ENCODE results near the gene TMEM94. TPM values are rescaled to one million over a fixed set of nuclear protein-coding genes. Genes with fewer than 3 reads are reported as not detected.
"Not testable (repeated sequence)": the region's sequence is repeated elsewhere in the genome, so short reads cannot be mapped to it uniquely, and the experiment has no call there.

Gene TMEM94
- total RNA-seq, 1 experiment from 2014 or later = 10.7 TPM

DNA sequence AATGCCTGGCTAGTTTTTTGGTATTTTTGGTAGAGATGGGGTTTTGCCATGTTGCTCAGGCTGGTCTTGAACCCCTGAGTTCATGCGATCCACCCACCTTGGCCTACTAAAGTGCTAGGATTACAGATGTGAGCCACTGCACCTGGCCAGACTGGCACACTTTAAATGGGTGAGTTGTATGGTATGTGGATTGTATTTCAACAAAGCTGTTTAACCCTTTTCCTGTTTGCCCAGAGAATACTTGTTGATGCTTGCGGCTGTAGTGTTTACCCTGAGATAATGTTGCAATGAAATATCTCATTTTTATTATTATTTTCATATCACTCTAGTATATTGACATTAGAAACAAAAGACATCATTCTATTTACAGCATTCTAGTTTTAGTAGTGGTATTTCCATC, 17.1 kb upstream of the TMEM94 start:
- Histone ChIP-seq H3K36me3 (no peaks in the 10 kb centered on the region), H3K27me3 (no peaks in the 10 kb centered on the region; the same call in 1 of the 2 replicates), H3K9me3 (no peaks in the 10 kb centered on the region), H3K4me3 (no peak overlapping the region)
- DNase-seq = no peak

DNA sequence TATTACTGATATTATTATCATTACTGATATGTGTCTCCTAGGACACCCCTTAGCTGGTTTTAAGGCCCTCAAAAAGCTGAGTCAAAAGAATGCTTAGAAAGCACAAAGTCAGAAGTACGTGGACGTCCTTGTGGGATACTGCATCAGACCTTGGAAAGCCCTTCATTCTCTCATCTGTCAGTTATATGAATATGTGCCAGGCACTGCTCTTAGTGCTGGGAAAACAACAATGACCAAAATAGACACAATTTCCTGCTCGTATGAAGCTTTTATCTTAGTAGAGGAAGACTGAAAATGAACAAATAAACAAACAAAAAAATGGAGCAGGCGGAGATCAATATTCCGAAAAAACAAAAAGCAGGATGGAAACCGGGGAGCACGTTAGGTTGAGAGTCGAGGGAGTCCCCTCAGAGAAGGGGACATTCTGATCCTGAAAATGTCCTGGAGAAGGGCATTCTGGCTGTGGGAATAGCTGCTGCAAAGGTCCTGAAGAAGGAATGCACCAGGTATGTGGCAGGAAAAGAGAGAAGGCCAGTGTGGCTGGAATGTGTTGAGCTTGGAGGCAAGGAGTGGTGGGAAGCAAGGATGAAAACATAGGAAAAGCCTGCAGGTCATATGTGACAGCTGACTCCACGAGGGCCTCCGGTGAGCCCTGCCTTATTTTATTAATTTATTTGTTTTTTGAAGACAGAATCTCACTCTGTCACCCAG, 15.5 kb upstream of the TMEM94 start:
- no peaks in the 10 kb centered on the region for H3K9me3 ChIP-seq
- no peaks in the 10 kb centered on the region for H3K36me3 ChIP-seq
- no peak for DNase-seq
- no peak overlapping the region for H3K4me3 ChIP-seq
- H3K27me3 ChIP-seq = no peaks in the 10 kb centered on the region; the same call in 1 of the 2 replicates

DNA sequence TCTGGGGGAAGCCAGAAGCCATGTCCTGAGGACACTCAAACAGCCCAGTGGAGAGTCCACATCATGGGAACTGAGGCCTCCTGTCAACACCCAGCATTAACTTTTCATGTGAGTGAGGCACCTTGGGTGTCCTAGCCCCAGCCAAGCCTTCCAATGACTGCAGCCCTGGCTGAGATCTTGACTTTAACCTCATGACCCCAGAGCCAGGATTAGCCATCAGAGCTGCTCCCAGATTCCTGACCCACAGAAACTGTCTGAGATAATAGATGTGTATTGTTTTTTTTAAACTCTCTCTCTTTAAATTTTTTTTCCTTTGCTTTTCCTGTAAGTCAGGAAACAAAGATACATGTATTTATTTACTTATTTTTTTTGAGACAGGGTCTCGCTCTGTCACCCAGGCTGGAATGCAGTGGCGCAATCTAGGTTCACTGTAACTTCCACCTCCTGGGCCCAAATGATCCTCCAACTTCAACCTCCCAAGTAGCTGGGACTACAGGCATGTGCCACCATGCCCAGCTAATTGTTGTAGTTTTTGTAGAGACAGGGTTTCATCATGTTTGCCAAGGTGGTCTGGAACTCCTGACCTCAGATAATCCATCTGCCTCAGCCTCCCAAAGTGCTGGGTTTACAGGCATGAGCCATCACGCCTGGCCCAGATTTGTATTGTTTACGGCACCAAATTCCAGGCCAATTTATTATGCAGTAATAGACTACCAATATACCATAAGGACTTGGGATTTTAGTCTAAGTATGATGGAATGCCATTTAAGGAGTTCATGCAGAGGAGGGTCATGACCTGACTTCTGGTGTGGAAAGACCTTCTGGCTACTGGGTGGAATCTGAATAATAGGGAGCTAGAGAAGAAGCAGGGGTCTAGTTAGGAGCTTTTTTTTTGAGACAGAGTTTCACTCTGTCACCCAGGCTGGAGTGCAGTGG, 14.0 kb upstream of the TMEM94 start:
- Histone ChIP-seq H3K27me3 (no peaks in the 10 kb centered on the region; the same call in 1 of the 2 replicates), H3K4me3 (no peak overlapping the region), H3K36me3 (no peaks in the 10 kb centered on the region), H3K9me3 (no peaks in the 10 kb centered on the region)
- DNase-seq = peak; percentile 83

DNA sequence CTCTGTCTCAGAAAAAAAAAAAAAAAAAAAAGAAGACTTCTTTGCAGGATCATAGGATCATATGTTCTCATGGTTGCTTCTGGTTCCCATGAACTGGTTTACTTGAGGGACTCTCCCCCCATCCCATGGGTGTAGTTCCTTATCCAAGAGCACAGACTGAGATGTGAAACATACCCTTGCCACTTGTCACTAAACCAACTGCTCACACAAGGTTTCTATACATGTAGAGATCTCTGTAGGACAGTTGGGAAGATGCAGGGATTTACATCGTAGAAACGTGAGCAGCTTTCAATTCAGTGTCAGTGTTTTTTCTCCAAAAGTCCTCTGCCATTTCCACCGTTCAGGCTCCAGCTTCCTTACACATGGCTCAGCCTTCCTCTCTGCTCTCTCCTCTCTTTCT, 11.1 kb upstream of the TMEM94 start:
- no peak for DNase-seq
- Histone ChIP-seq H3K27me3 (no peaks in the 10 kb centered on the region; the same call in 1 of the 2 replicates), H3K9me3 (no peaks in the 10 kb centered on the region), H3K36me3 (no peaks in the 10 kb centered on the region), H3K4me3 (no peak overlapping the region)

DNA sequence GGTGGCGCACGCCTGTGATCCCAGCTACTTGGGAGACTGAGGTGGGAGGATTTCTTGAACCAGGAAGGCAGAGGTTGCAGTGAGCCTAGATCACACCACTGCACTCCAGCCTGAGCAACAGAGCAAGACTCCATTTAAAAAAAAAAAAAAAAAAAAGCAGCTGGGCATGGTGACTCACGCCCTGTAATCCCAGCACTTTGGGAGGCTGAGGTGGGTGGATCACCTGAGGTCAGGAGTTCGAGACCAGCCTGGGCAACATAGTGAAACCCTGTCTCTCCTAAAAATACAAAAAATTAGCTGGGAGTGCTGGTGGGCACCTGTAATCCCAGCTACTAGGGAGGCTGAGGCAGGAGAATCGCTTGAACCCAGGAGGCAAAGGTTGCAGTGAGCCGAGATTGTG, 10.5 kb upstream of the TMEM94 start:
- not testable (repeated sequence) for H3K9me3 ChIP-seq, H3K27me3 ChIP-seq, H3K36me3 ChIP-seq, H3K4me3 ChIP-seq, DNase-seq

DNA sequence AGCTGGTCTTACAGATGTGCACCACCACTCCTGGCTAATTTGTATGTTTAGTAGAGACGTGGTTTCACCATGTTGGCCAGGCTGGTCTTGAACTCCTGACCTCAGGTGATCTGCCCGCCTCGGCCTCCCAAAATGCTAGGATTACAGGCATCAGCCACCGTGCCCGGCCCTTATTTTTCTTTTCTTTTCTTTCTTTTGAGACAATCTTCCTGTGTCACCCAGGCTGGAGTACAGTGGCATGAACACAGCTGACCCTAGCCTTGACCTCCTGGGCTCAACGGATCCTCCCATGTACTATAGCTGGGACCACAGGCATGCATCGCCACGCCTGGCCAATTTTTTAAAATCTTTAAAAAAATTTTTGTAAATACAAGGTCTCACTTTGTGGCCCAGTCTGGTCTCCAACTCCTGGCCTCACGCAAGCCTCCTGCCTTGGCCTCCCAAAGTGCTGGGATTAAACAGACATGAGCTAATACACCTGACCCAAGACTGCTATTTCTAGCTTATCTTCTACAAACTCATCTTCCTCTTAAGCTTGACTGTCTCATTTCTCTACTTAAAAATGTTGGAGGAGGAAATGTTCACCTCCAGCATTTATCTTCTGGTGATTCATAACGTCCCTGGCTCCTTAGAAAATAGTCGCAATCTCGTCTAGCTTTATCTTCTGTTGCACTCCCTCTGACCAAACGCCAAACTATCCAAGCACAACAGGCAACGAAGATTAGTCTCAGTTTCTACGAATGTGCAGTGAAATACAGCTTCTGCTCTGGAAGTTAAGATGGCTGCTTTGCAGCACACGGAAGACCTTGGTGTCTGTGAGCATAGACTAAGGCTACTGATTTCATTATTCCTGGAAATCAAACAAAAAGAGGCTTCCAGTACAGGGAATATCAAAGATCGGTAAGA, 8.2 kb upstream of the TMEM94 start:
- H3K9me3 ChIP-seq = no peaks in the 10 kb centered on the region
- H3K4me3 ChIP-seq = no peak overlapping the region
- no peaks in the 10 kb centered on the region for H3K27me3 ChIP-seq
- no peaks in the 10 kb centered on the region for H3K36me3 ChIP-seq
- no peak for DNase-seq

DNA sequence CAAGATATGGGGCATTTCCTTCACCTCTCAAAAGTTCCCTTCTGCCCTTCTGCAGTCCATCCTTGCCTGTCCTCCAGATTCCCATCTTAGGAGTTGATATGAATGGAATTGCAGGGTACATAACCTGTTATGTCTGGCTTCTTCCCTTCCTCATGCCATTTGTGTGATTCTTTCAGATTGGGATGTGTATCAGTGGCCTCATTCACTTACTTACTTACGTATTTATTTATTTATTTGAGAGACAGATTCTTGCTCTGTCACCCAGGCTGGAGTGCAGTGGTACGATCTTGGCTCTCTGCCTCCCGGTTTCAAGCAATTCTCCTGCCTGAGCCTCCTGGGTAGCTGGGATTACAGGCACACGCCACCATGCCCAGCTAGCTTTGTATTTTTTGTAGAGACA, 6.2 kb upstream of the TMEM94 start:
- Histone ChIP-seq H3K36me3 (no peaks in the 10 kb centered on the region), H3K27me3 (no peaks in the 10 kb centered on the region), H3K9me3 (no peaks in the 10 kb centered on the region), H3K4me3 (no peak overlapping the region)
- no peak for DNase-seq

DNA sequence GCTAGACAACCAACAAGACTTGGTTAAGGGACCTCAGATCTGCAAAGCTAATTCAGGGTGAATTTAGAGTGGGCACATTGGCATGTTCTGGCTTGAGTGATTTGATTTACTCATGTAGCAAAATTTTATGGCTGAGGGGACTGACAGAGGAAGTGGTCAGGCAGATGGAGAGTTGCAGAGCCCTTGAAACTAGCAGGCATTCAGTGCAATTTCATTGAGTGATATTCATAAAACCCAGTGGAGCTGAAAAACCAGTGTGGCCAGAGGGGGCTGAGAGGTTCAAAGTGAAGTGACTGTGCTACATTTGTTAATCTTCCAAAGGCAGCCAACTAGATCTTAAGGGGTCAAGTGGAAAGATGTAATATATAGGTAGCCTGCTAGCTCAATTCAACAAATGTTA, 2.2 kb upstream of the TMEM94 start:
- Histone ChIP-seq H3K9me3 (no peaks in the 10 kb centered on the region), H3K4me3 (no peak overlapping the region), H3K27me3 (no peaks in the 10 kb centered on the region), H3K36me3 (no peaks in the 10 kb centered on the region)
- no peak for DNase-seq

DNA sequence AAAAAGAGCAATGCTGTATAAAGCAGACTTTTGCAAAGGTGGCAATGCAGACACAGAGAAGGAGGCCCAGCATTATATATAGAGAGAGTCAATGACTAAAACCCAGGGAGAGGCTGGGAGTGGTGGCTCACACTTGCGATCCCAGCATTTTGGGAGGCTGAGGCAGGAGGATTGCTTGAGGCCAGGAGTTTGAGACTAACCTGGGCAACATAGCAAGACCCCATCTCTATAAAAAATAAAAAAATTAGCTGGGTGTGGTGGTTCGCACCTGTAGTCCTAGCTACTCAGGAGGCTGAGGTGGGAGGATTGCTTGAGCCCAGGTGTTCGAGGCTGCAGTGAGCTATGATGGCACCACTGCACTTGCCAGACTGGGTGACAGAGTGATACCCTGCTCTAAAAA, 1.8 kb upstream of the TMEM94 start:
- not testable (repeated sequence) for H3K4me3 ChIP-seq, H3K9me3 ChIP-seq, H3K36me3 ChIP-seq, DNase-seq, H3K27me3 ChIP-seq

DNA sequence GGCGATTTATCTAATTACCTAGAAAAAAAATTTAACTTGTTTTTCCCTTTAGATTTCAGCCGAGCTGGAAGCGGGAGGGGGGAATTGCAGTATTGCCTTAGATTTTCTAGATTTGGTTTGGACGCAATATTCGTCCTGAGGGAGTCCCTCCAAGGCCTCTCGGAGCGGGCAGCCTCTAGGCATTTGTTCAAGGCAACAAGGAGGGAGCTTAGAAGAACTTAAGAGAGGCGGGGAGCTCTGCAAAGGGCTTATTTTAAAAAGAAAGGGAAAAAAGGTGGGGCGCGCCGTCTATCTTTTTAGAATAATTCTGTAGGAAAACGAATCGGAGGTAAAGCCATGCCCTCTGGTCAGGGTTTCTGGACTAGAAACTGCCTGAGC, 407 bp upstream of the TMEM94 start:
- Histone ChIP-seq H3K4me3 (peak overlapping the region; percentile 87), H3K36me3 (no peaks in the 10 kb centered on the region), H3K27me3 (no peaks in the 10 kb centered on the region), H3K9me3 (no peaks in the 10 kb centered on the region)
- no peak for DNase-seq

DNA sequence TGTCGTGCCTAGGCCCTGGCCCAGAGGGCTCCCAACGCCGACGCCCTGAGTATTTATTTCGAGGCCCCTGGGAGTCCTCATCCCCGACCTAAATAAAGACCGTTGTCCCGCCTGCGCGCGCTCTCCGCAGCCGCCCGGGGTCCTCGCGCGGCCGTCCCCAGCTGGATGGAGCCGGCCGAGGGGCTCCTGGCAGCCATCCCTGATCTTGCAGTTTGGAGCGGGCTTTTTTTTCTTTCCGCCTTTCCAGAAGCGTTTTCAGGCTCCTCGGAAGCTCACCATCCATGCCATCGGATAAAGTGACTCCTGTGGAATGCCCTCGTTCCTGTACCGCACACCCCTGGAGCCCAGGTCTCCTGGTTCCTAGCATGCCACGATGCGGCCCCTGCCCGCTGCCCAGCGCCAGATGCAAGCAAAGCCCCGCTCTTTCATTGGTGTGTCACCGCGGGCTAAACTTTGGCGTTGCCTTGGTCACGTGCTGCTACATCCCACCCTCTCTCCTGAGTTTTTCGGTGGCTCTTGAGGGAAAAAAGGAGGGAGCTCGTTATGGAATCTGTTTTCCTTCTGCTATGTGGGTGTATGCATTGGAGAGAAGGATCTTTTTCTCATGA, 716 bp downstream of the TMEM94 start:
- Histone ChIP-seq H3K9me3 (no peaks in the 10 kb centered on the region), H3K27me3 (no peaks in the 10 kb centered on the region), H3K4me3 (peak overlapping the region; percentile 87), H3K36me3 (no peaks in the 10 kb centered on the region)
- DNase-seq = peak; percentile 68

DNA sequence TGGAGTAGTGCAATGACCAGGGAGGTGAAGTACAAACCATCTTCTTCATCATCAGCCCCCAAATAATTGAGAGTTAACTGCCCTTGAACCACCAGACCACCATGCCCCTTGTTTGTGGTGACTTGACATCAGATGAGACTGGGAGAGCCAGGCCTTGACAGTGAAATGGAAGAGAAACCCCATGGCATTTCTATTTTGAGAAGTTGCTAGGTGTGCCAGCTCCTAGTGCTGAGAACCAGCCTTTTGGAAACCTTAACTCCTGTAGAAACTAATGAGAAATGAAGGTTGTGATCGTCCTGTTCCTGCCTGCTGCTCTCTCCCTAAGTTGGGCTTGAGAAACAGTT, 2.8 kb downstream of the TMEM94 start:
- Histone ChIP-seq H3K27me3 (no peaks in the 10 kb centered on the region), H3K36me3 (no peaks in the 10 kb centered on the region), H3K9me3 (no peaks in the 10 kb centered on the region), H3K4me3 (no peak overlapping the region)
- no peak for DNase-seq

DNA sequence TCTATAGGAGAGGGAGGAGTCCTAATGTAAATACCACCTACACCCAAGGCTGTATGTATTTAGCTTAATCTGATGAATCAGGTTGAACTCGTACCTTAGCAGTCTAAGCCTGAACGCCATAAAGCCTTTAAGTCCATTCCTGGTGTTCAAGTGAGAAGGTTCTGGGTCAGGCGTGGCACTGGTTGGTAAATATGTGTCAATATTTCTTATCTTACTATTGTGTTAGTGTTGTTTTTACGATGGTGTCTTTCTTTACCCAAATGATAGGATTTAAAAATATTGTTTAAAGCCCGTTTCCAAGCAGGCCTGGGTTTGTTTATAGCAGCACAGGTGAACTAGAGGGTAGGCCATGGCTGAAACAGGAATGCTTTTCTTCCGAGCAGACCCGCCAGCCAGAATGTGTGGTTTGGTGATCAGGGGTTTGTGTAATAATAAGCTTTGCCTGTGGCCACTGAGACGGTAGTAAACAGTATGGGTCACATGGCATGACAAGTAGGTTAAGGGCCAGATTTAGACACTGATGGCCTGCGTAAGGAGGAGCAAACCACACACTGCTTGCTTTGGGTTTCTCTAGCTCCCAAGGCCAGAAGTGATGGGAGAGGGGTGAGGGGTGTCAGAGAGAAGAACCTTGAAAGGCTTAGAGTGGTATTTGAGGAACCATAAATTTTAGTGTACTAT, 3.3 kb downstream of the TMEM94 start:
- Histone ChIP-seq H3K27me3 (no peaks in the 10 kb centered on the region), H3K36me3 (0 out of 2 replicates have a peak, but pooled peaks cover under 1% of the 10 kb centered on the region), H3K4me3 (no peak overlapping the region), H3K9me3 (no peaks in the 10 kb centered on the region)
- no peak for DNase-seq

DNA sequence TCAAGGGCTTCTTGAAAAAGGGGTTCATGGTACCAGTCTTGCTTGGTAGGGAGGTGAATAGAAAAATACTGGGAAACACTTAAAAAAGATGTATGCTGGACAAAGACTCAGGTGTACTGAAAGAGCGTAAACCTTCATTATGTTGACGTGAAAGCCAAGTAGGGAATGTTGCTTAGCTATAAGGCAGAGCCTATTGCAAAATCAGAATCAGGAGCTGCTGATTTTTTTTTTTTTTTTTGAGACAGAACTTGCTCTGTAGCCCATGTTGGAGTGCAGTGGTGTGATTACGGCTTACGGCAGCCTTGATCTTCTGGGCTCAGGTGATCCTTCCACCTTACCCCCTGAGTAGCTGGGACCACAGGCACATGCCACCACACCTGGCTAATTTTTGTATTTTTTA, 3.9 kb downstream of the TMEM94 start:
- Histone ChIP-seq H3K9me3 (no peaks in the 10 kb centered on the region), H3K36me3 (0 out of 2 replicates have a peak, but pooled peaks cover 4% of the 10 kb centered on the region), H3K27me3 (no peaks in the 10 kb centered on the region), H3K4me3 (no peak overlapping the region)
- DNase-seq = no peak

DNA sequence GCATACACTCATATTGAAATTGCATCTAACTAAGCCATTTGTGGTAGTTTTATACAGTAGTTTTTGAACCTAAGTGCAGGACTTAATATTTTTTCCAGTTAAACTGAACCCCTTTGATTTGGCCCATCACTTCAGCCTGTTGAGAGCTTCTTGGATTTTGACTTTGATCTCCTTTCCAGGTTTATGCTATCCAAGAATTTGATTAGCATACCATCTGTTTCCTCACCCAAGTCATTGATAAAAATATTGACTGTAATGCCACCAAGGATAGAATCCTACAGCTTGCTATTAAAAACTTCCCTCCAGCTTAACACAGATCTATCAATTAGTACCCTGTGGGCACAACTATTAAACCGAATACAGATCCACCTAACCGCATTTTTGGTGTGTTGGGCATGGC, 7.2 kb downstream of the TMEM94 start:
- H3K36me3 ChIP-seq = peaks cover 6% of the 10 kb centered on the region; the same call in 1 of the 2 replicates
- no peaks in the 10 kb centered on the region for H3K27me3 ChIP-seq
- no peak overlapping the region for H3K4me3 ChIP-seq
- 0 out of 2 replicates have a peak, but pooled peaks cover 2% of the 10 kb centered on the region for H3K9me3 ChIP-seq
- no peak for DNase-seq

DNA sequence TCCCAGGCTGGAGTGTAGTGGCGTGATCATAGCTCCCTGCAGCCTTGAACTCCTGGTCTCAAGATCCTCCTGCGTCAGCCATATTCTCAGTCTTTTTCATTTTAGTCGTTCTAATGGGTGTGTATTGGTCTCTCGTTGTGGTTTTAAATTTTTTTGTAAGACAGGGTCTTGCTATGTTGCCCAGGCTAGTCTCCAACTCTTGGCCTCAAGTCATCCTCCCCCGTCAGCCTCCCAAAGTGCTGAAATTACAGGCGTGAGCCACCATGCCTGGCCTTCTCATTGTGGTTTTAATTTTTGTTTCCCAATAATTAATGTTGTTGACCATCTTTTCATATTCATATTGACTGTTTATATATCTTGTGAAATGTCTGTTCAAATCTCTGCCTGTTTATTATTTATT, 8.6 kb downstream of the TMEM94 start:
- Histone ChIP-seq H3K9me3 (0 out of 2 replicates have a peak, but pooled peaks cover 2% of the 10 kb centered on the region), H3K4me3 (no peak overlapping the region), H3K36me3 (peaks cover 8% of the 10 kb centered on the region; the same call in 1 of the 2 replicates), H3K27me3 (no peaks in the 10 kb centered on the region)
- DNase-seq = no peak
